Stimulated activated CD8-positive, alpha-beta memory T cell treated with anti-CD3 and anti-CD28 coated beads, Interleukin-7, amount 100 ng/mL, for 48 hours (primary cell): Measurements from ENCODE around the gene PHACTR3.

ENCODE experiments used
- DNase-seq, 2 donors: peaks; one replicate each; pipeline ENCODE4 v3.0.0-alpha.2; 2020; ENCODE audit warnings: low read depth in 1 of 2; ENCODE audit errors: extremely low read depth in 1 of 2

PHACTR3 gene

DNA sequence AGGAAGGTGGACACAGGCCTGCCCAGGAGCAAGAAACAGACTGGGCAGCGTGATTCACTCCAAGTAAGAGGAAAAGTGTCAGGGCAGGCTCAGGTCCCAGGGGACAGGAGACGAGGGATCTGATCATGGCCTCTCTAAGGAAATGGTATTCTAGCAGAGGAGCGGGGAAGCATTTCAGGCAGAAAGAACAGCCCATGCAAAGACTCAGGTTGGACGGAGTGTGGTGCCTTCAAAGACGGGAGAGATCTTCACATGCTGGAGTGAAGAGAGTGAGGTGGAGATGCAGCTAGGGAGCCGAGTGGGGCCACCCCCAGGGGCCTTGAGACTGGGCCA lies 168.0 kb downstream of the PHACTR3 start:
- DNase-seq, result no peak

DNA sequence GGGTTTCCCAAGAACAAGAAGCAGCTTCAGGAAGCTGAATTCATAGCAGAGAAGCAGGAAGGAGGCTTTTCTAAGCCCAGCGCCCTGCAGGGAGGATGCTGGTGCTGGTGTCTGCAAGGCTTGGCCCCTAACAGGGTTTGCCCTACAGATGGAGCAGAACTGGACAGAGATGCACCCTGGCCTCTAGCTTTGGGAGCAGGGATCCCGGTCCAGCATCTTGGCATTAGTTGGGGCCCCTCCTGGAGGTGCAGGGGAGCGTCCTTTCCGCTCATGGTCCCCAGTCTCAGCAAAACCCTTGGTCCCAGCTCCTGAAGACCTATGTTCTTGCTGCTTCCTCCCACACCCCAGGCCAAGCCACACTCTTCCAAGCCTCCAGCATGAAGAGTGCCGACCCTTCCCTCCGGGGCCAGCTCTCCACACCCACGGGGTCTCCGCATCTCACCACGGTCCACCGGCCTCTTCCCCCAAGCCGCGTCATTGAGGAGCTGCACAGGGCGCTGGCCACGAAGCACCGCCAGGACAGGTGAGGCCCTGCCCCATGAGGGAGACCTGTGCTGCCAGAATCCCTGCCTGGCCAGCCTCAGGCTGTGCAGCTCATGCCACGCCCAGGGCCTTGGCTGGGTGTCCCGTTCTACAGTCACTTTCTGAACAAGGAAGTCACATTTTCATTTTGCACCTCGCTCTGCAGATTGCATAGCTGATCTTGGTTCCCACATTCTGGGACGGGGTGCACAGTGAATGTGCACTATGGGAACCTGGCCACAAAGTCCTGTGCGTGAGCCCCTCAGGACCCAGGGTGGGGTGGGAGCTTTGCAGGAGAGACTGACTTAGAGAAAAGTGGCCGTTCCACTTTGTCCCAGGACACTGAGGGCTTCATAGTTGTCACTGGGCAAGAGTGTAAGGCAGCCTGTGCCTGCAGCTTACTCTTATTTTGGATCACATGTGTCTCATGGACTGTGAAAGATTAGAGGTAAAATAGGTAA lies 168.9 kb downstream of the PHACTR3 start:
- DNase-seq, result no peak

DNA sequence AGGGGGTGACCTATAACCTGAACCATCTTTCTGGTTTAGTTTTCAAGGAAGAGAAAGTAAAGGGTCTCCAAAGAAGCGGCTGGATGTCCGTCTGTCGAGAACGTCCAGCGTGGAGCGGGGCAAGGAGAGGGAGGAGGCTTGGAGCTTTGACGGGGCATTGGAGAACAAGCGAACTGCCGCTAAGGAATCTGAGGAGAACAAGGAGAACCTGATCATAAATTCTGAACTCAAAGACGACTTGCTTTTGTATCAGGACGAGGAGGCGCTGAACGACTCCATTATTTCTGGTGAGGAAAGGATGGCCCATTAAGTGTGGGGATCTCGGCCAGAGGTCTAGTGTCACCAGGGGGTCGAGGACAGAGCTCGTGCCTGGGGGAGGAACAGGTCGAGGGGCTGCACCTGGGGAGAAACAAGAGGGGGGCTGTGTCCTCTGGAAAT lies 169.9 kb downstream of the PHACTR3 start:
- no peak for DNase-seq

DNA sequence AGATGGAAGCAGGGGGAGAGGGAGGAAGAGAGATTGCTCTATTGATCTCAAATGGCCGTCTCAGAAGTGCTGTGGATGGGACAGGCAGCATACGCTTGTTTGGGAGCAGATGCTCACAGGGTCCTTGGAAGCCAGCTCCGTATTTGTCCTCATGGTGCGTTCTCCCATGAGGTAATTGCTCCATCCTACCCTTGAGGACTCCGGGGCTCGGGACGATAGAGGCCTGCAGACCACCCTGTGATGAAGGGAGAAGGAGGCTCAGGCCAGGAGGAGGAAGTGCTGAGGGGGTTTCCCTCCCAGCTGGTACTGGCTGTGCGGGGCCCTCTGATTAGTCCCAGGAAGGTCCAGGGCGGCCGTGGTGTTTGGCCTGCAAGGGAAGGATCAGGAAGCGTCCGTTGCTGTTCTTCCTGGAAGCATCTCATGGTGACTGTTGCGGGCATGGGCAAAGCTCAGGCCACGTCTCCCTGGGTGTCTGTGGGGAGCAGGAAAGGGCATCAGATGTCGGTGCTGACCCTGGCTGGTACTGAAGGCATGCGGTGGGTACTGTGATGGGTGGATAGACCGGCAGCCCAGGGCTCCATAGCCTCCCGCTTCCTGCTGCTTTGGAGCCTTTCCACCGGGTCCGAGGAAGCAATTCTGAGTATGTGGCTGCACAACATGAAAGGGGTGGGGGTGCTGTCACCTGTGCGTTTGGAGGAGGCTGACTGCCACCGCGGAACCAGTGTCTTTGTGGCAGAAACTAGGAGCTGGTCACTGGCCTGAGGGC lies 170.8 kb downstream of the PHACTR3 start:
- DNase-seq, result no peak

DNA sequence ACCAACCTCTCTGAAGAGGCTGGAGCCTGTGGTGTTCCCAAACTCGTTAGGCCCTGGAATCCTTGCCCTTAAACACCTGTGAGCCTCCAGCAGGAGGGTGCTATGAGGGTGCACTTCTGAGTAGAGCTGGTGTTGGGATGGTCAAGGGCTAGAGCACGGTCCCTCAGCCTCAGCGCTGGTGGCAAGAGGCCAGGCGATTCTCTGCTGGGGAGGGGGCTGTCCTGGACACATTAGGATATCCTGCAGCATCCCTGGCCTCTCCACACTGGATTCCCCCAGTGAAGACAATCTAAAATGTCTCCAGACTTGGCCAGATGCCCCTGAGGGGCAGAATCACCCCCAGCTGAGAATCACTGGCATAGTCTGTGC lies 171.3 kb downstream of the PHACTR3 start:
- no peak for DNase-seq

DNA sequence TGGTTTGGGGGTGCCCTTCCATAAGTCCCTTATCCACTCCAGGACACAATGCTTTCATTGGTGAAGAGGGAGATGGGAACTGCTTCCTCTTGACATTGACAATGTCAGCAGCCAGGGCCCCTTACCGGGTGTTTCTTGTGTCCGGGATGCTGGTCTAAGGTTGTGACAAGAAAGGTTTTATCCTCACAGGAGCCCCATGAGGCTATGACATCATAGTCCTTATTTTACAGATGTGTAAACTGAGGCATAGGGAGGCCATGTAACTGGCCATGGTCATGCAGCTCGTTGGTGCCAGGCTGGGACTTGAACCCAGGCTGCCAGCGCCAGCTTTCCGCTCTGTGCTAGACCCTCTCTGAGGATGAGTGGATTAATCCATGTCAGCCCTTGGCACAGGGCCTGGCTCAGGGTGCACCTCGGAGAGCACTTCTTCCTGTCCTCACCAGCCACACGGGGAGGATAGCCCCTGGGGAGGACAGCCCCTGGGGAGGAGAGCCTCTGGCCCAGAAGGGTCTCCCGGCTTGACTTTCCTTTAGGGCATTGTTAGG lies 171.8 kb downstream of the PHACTR3 start:
- DNase-seq, result no peak

DNA sequence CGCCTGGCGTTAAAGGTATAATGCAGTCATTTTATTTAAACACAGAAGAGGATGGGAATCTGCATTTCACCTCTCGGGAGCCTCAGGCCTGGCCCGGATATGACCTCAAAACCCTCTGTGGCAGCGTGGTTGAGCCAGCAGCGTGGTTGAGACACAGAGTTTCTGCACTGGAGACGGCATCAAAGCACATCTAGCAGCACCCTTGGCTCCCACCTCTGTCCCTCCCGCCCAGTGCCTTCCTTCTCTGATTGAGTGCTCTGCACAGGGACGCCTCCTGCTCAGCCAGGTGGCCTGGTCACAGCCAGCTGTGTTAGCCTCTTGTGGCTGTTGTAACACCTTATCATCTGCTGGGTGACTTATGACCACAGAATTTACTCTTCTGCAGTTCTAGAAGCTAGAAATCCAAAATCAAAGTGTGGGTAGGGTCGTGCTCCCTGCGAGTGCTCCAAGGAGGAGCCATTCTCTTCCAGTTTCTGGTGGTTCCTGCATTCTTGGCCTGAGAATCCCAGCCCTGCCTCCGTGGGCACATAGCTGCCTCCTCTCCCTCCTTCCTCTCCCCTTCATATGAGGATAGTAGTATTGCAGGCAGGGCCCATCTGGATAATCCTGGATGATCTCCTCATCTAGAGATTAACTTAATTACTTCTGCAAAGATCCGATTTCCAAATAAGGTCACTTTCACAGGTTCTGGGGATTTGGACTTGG lies 172.4 kb downstream of the PHACTR3 start:
- no peak for DNase-seq

DNA sequence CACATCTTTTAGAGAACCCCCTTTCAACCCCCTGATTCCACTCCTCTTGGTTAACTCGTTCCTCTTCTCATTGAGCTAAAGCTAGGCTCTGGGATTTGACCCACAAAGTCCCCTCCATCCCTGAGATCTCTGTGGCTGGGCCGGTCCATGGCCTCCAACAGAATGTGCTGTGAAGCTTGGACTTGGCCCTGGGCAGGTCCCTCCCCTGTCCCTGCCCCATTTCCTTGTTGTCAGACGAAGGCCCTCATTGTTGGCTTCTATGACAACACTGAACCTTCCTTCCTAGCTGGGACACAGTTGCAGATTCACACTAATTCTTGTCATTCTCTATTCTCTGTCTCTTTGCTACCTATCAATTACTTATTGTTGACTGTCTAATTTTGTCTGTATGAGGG lies 173.0 kb downstream of the PHACTR3 start:
- DNase-seq, result no peak

DNA sequence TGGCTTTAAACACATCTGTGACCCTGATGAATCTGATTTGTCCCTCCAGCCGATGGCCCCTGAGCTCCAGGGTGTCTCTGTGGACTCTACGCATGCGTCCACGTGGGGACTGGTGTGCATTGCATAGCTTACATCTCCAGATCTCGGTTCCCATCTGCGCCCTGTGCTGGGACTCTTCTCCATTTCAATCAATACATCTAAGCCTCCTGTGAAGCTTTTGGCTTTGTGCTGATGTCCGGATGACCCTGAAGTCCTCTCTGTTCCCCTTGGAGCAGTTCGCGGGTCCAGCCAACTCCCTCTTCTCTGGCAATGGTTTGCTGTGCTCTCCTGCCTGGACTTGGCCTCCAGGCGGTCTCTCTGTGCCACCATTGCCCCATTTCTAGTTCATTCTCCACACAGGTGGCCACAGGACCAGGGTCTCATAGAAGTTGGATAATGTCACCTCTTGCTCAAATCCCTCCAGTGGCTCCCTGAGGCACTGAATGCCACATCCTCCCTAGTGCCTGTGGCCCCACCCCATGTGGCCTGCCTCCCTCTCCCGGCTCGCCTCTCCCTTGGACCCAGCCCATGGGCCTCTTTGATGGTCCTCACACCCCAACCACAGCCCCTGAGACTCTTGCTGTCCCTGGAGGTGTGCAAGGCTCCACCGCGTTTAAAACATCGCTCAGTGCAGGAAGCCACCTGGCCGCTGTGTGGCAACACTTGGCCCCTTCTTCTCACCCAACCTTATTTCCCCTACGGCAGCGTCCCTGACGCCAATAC lies 173.7 kb downstream of the PHACTR3 start:
- no peak for DNase-seq

DNA sequence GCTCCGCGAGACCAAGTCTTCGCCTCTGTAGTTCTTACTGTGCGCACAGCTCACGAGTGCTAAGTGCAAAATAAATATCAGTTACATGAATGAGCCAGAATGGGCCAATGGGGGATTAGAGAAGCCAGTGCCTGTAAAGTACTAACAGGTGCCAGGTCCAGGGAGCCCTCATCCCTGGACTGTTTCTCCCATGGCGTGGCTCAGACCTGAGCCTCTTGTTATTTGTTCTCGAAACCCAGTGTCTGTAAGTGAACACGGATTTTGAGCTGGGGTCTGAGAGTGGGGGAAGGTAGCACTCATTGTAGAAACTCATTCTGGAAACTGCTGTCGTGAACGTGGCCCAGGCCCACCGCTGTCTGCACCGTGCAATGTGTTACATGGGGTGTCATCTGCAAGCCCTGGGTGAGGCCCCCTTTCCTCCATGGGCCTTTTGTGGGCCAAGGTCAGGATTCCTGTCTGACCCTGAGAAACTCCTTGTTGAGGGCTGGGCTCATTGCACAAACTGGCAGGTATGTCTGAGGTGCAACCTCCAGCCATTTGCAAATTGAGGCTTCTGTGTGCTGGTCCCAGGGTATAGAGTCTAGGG lies 174.4 kb downstream of the PHACTR3 start:
- no peak for DNase-seq

DNA sequence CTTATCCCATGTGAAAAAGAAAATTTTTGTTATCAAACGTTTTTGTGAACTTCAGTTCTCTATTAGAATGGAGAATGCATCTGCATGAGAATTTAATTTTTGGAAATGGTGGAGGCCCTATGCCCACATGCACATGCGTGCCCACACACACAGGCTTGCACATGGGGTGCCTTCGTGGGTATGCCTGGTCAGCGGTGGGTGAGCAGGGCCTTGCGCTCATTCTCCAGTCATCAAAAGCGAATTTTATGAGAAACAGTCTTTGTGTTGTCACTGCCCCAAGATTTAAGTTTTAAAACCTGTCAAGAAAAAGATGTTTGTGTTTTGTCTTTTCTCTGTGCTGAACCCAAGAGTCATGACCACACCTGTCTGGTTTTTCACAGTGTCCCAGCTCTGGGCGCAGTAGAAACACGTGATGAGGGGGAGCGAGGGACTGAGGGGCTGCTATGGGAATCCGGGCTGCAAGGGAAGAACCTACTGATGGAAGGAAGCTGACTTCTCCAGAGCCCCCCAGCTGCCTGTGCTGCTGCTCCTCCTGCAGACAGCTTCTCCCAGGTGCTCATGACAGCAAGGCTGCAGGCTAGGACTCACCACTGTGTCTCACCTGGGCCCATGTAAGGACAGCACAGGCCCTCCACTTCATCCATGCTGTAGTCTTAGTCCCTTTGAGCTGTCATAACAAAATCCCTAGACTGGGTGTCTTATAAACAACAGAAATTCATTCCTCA lies 175.5 kb downstream of the PHACTR3 start:
- DNase-seq, result no peak

DNA sequence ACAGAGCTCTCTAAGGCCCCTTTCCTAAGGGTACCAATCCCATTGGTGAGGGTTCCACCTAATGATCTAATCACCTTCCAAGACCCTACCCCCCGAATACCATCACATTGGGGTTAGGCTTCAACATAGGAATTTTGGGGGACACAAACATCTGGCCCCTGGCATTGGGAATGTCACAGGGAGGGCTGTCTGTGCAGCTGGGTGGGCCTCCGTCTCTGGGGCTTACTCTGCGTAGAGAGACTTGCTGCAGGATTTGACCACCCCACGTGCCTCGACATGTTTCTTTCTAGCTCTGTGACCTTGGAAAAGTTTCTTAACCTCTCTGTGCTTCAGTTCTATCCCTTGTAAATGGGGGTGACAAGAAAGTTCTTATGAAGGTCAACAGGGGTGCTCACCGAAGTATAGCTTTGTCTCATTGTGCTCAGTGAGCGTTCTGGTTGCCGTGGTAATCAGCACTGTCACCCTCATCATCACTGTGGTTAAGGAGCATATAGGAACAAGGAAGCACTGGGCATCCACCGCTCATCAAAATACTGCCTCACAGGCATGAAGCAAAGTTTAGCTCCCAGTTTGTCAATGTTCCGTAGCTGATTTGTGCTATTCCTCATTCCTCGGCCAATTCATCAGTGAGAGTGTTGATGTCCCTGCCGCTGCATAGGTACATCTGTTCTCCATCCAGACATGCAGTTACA lies 176.3 kb downstream of the PHACTR3 start:
- no peak for DNase-seq

DNA sequence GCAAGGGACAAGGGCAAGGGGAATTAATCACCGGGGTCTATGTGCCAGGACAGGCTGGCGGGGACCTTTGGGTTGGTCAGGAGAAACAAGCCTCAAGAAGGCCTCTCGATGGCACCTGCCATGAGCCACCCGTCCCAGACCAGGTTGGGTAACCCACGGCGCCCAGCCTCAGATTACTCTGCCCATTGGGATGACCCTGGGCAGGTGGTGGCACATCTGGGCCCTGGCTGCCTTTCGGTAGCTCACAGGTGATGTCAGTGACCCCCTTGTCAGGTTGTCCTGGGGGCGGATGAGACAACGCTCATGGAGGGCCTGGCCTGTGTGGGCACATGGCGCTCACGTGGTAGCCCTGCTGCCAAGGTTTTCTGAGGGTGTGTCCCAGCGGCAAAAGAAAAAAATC lies 176.9 kb downstream of the PHACTR3 start:
- DNase-seq, result no peak

DNA sequence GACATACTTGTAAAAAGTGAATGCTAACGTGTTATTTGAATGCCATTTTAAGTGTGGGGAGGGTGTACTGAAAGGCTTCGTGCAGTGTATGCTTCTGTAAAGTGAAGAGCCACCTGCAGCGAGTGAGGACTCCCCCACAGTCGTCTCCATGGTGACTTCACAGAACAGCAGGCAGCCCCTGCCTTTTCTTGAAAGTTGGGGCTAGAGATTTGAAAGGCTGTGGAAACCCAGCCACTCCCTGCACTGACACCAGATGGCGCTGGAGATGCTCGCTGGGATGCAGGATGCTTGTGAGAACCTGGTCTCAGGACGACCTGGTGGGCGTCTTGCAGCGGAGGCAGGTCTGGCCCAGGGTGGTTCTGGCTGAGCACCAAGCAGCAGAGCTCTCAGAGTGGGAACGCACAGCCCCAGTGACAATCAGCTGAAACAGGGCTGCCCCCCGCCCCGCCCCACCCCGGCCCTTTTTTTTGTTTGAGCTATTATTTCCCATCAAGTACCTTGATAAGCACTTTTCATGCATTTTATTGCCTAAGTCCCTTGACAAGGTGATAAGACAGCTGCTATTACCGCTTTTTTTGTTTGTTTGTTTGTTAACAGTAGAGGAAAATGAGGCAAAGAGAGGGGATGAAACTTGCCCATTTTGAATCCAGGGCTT lies 178.8 kb downstream of the PHACTR3 start:
- peak; percentile 18 to 29 for DNase-seq

DNA sequence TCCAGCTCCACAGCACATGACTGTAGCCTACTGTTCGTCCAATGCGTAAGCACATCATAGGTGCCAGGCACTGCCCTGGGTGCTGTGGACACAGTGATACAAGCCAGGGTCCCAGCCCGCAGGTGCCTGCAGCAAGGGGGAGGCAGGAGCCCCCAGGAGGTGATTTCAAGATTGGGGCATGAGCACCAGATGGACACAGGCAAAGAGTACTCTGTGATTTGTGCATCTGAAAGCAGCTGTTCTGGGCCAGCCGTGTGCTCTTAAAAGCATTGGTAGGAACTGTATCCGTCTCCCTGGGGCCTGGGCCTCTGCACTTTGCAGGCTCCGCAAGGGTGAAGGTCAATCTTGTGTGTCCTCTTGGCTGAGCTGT lies 179.3 kb downstream of the PHACTR3 start:
- no peak for DNase-seq

DNA sequence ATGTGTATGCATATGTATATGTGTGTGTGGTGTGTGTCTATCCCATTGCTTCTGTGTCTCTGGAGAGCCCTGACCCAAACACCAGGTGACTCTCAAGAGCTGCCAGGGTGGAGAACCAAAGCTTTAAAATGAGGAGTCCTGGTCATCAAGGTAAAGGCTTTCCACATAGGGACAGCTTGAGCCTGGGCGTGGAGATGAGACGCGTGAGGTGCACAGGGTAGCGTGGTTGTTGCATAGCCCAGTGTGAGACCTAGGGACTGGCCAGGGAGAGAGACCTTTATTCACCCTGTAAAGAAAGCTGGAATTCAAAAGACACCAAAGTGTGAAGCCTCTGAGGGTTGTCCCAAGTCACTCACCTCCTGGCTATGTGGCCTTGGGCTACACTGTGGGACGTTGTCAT lies 180.0 kb downstream of the PHACTR3 start:
- no peak for DNase-seq

DNA sequence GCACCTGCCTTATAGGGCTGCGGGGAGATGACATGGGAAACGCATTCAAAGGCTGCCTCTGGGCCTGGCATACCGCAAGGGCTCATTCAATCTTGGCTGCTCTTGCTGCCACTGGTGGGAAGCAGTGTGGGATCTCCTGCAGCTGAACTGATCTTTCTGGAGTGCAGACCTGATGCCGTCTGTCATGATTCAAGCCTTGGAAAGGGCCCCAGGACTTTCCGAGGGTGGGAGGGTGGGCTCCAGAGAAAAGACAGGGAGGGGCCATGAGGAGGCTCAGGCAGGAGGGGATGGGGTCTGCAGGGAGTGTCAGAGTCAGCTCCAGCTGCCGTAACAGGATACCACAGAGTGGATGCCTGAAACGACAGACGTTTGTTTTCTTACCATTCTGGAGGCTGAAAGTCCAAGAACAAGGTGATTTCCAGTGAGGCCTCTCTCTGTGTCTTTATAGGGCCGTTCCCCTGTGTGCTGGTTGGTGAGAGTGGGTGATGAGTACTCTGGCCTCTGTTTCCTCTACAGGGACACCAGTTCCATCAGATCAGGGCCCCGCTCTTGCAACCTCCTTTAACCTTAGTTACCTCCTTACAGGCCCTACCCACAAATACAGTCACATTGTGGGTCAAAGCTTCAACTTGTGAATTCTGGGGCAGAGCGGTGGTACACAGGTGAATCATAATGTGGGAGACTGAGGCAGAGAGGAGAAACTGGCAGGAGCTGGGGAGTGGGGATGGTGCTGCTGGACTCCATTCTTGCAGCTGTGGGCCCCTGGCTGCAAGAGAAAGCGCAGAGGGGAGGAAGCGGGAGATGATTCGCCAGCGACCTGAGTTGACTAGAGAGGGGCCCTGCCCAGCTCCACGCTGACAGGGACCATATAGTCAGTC lies 180.7 kb downstream of the PHACTR3 start:
- no peak for DNase-seq

DNA sequence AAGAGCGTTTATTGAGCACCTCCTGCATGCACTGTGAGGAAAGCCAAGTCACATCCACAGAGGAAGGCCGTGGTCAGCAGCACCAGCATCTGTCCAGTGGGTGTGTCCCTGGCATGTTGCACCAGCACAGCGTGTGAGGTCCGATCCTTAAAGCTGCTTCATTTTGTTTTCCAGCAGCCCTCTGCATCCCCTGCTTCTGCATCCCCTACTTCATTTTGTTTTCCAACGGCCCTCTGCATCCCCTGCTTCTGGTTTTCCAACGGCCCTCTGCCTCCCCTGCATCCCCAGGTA lies 181.3 kb downstream of the PHACTR3 start:
- DNase-seq, result no peak
